HFFc6 (cell line): Measurements from ENCODE around the gene LIG1. TPM values are rescaled to one million over a fixed set of nuclear protein-coding genes. Genes with fewer than 3 reads are reported as not detected.
A peak's percentile ranks its signal among the peaks of the same experiment; 100 is the strongest.

ENCODE experiments used
- DNase-seq: peaks from one replicate; pipeline ENCODE4 v3.0.0-alpha.2; 2018
- H3K27ac Mint-ChIP-seq: 2 replicates; pipeline ENCODE4 v1.8.0; 2020; ENCODE audit warnings: mild to moderate bottlenecking, mixed read lengths
- H3K27me3 Mint-ChIP-seq: 2 replicates; pipeline ENCODE4 v1.8.0; 2021; ENCODE audit warnings: mild to moderate bottlenecking, moderate library complexity, mixed read lengths; ENCODE audit not compliant: insufficient read depth
- H3K36me3 Mint-ChIP-seq: 2 replicates; pipeline ENCODE4 v1.8.0; 2021; ENCODE audit warnings: low read depth, mixed read lengths
- H3K4me1 Mint-ChIP-seq: 2 replicates; pipeline ENCODE4 v1.8.0; 2020; ENCODE audit warnings: low read depth, mixed read lengths
- H3K4me3 Mint-ChIP-seq: 2 replicates; pipeline ENCODE4 v1.8.0; 2020; ENCODE audit warnings: mild to moderate bottlenecking, moderate library complexity, mixed read lengths
- H3K9me3 Mint-ChIP-seq: 2 replicates; pipeline ENCODE4 v1.8.0; 2020; ENCODE audit warnings: mild to moderate bottlenecking, mixed read lengths
- total RNA-seq, 6 experiments: library from RNA; stranded (reverse); fragmentation: NEBNext Ultra II Directional; extraction: Animal tissue kit (Norgen Biotek cat#: 25700); gene quantifications; 2 replicates in 1 of 6; 3 replicates in 5 of 6; pipeline ENCODE4 v1.2.3, GENCODE V29; 2021
- TF ChIP-seq, protein P1 (sequence below): fragments of 200-600 bp; sonication (generic); IDR thresholded peaks from 2 replicates; pipeline ENCODE4 v1.5.0; 2021; ENCODE audit warnings: antibody characterized with exemption, mild to moderate bottlenecking

The LIG1 gene
- total RNA-seq, 6 experiments from 2014 or later: 25.9 to 55.8 (median 48.1) TPM

DNA sequence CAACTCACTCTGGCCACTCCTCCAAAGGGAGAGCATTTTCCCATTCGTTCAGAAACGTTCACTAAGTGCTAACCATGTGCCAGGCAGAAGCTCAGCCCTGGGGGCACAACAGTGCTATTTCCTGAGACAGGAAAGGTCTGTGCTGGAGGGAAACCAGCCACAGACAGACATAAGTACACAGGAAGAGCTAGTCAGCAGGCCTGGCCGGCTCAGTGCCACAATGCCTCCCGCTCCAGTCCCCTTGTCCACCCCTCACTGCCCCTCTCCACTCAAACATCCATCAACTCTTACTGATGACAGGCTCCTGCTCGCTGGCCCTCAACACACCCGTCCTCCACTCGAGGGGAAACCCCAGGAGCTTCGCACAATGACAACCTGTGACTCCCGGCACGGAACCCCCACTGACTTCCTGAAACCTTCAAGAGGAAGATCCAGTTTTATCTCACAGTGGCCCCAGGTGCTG lies 48.2 kb downstream of the LIG1 start:
- TF ChIP-seq, protein P1, sequence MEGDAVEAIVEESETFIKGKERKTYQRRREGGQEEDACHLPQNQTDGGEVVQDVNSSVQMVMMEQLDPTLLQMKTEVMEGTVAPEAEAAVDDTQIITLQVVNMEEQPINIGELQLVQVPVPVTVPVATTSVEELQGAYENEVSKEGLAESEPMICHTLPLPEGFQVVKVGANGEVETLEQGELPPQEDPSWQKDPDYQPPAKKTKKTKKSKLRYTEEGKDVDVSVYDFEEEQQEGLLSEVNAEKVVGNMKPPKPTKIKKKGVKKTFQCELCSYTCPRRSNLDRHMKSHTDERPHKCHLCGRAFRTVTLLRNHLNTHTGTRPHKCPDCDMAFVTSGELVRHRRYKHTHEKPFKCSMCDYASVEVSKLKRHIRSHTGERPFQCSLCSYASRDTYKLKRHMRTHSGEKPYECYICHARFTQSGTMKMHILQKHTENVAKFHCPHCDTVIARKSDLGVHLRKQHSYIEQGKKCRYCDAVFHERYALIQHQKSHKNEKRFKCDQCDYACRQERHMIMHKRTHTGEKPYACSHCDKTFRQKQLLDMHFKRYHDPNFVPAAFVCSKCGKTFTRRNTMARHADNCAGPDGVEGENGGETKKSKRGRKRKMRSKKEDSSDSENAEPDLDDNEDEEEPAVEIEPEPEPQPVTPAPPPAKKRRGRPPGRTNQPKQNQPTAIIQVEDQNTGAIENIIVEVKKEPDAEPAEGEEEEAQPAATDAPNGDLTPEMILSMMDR: no peak
- H3K36me3 Mint-ChIP-seq: peaks cover 29% of the 10 kb centered on the region
- DNase-seq: peak; percentile 40
- peak overlapping the region; percentile 72; the same call in 1 of the 2 replicates for H3K27ac Mint-ChIP-seq
- H3K4me3 Mint-ChIP-seq: no peak overlapping the region
- H3K9me3 Mint-ChIP-seq: no peaks in the 10 kb centered on the region
- H3K4me1 Mint-ChIP-seq: peaks cover 30% of the 10 kb centered on the region
- no peaks in the 10 kb centered on the region for H3K27me3 Mint-ChIP-seq

DNA sequence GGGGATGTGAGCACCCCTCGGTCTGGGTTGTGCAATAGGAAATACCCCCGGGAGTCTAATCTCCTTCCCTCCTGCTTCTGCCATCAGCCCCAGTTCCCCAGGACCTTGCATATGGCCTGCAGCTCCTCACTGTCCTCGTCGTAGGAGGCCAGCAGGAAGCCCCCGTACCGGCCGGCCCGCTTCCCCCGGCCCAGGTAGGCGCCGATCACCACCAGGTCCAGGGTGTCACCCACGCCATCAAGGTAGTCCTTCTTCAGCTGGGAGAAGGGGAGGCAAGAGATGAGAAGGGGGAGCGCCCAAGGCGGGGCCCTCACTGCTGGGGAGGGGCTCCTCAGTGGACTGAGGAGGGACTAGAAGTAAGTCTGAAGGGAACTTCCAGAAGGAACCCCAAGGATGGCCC lies 49.1 kb downstream of the LIG1 start:
- no peak for DNase-seq
- TF ChIP-seq, protein P1: no peak
- no peaks in the 10 kb centered on the region for H3K27me3 Mint-ChIP-seq
- no peaks in the 10 kb centered on the region for H3K9me3 Mint-ChIP-seq
- no peak overlapping the region for H3K27ac Mint-ChIP-seq
- peaks cover 29% of the 10 kb centered on the region for H3K36me3 Mint-ChIP-seq
- peaks cover 28% of the 10 kb centered on the region for H3K4me1 Mint-ChIP-seq
- H3K4me3 Mint-ChIP-seq: no peak overlapping the region

DNA sequence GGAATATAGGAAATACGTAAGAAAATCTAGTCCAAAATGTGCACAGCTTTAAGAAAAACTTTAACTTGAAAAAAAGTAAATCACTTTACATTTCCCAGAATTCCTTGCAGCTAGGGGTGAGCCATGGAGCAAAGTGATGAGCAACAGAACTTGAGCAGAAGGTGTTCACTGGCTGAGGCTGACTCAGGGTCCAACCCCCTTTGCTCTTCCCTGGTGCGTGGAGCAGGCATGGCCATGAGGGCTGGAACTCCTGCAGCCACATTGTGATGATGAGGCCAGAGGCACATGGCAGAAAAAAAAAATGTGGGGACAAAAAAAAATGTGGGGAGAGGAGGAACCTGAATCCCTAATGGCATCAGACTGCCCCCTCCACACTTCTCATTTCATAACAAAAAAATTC lies 49.6 kb downstream of the LIG1 start:
- TF ChIP-seq, protein P1: no peak
- H3K27me3 Mint-ChIP-seq: no peaks in the 10 kb centered on the region
- peaks cover 24% of the 10 kb centered on the region for H3K4me1 Mint-ChIP-seq
- no peak overlapping the region for H3K4me3 Mint-ChIP-seq
- H3K9me3 Mint-ChIP-seq: no peaks in the 10 kb centered on the region
- H3K27ac Mint-ChIP-seq: no peak overlapping the region
- H3K36me3 Mint-ChIP-seq: peaks cover 29% of the 10 kb centered on the region
- no peak for DNase-seq

DNA sequence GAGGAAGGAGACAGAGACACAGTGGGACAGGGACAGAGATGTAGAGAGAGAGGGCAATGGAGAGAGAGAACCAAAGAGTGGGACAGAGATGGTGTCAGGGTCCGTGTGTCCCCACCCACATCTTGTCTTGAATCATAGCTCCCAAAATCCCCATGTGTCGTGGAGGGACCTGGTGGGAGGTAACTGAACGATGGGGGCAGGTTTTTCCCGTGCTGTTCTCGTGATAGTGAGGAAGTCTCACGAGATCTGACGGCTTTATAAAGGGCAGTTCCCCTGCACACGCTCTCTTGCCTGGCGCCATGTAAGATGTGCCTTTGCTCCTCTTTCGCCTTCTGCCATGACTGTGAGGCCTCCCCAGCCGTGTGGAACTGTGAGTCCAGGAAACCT lies 52.0 kb downstream of the LIG1 start:
- Mint-ChIP-seq H3K4me1 (peaks cover 15% of the 10 kb centered on the region), H3K27me3 (no peaks in the 10 kb centered on the region), H3K4me3 (no peak overlapping the region), H3K9me3 (no peaks in the 10 kb centered on the region), H3K27ac (no peak overlapping the region), H3K36me3 (peaks cover 25% of the 10 kb centered on the region)
- TF ChIP-seq, protein P1: no peak
- no peak for DNase-seq

DNA sequence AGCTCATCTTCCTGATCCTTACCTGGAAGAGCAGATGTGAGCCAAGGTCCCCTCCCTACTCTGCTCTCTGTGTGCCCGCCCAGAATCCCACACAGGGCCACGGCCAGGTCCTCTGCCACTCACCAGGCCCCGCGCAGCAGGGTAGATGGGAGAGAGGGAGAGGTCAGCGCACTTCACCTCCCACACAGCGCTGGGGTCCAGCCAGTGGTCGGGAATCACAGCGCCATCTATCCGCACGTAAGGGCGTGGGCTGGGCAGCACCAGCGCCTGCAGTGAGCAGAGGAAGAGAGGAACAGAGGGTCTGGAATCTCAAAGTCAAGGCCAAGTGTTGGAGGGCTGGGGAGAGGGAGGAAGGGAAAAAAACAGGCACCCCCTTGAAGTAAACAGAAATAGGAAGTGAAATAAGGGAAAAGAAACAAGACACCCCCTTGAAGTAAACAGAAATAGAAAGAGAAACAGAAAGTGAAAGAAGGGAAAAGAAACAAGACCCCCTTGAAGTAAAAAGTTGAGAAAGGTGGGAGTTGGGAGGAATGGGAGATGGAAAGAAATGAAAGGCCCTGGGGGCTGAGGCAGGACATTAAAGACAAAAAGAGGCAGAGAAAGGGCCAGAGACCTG lies 52.5 kb downstream of the LIG1 start:
- Mint-ChIP-seq H3K27ac (no peak overlapping the region), H3K9me3 (no peaks in the 10 kb centered on the region), H3K4me3 (no peak overlapping the region), H3K36me3 (peaks cover 25% of the 10 kb centered on the region), H3K27me3 (no peaks in the 10 kb centered on the region), H3K4me1 (peaks cover 17% of the 10 kb centered on the region)
- TF ChIP-seq, protein P1: no peak
- no peak for DNase-seq
